Epithelial cell of proximal tubule (primary cell): ENCODE measurements around the gene SMIM14. TPM values are rescaled to one million over a fixed set of nuclear protein-coding genes. Genes with fewer than 3 reads are reported as not detected.
"Not testable (repeated sequence)": the region's sequence is repeated elsewhere in the genome, so short reads cannot be mapped to it uniquely, and the experiment has no call there.

ENCODE experiments used
- DNase-seq: peaks from one replicate; pipeline ENCODE4 v3.0.0-alpha.2; 2011; ENCODE audit warnings: low read depth
- H3K4me3 ChIP-seq: 2 replicates; pipeline ENCODE4 v1.5.1; 2011; ENCODE audit warnings: low read depth, mild to moderate bottlenecking, low read length
- total RNA-seq: library from RNA; depleted of rRNA; stranded (reverse); fragments of >200 nt; gene quantifications from 2 replicates; pipeline ENCODE4 v1.2.3, GENCODE V29; 2015
- TF ChIP-seq, protein P1 (sequence below): conservative IDR thresholded peaks from 2 replicates; pipeline ENCODE4 v1.5.1; 2012; ENCODE audit warnings: low read depth, mild to moderate bottlenecking, low read length

The SMIM14 gene
- total RNA-seq, 1 donor from 2014 or later = 13.1 TPM

DNA sequence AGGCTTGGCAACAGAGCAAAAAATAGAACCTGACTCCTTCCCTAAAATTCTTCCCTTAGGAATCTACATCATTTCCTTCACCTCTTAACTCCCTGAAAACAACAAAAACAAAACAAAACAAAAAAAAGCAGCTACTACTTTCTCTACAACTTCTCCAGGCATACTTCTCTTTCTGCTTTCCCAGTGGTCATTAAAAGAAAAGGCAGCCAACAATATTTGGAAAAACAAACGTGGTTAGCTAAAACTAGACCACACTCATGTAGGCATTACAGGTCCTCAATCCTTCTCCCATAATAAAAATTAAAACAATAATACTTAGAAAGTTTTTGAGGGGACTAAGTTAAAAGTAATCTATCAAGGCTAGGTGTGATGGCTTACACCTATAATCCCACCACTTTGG lies 29.0 kb upstream of the SMIM14 start:
- TF ChIP-seq, protein P1, sequence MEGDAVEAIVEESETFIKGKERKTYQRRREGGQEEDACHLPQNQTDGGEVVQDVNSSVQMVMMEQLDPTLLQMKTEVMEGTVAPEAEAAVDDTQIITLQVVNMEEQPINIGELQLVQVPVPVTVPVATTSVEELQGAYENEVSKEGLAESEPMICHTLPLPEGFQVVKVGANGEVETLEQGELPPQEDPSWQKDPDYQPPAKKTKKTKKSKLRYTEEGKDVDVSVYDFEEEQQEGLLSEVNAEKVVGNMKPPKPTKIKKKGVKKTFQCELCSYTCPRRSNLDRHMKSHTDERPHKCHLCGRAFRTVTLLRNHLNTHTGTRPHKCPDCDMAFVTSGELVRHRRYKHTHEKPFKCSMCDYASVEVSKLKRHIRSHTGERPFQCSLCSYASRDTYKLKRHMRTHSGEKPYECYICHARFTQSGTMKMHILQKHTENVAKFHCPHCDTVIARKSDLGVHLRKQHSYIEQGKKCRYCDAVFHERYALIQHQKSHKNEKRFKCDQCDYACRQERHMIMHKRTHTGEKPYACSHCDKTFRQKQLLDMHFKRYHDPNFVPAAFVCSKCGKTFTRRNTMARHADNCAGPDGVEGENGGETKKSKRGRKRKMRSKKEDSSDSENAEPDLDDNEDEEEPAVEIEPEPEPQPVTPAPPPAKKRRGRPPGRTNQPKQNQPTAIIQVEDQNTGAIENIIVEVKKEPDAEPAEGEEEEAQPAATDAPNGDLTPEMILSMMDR = no peak
- no peak overlapping the region for H3K4me3 ChIP-seq
- DNase-seq = no peak

DNA sequence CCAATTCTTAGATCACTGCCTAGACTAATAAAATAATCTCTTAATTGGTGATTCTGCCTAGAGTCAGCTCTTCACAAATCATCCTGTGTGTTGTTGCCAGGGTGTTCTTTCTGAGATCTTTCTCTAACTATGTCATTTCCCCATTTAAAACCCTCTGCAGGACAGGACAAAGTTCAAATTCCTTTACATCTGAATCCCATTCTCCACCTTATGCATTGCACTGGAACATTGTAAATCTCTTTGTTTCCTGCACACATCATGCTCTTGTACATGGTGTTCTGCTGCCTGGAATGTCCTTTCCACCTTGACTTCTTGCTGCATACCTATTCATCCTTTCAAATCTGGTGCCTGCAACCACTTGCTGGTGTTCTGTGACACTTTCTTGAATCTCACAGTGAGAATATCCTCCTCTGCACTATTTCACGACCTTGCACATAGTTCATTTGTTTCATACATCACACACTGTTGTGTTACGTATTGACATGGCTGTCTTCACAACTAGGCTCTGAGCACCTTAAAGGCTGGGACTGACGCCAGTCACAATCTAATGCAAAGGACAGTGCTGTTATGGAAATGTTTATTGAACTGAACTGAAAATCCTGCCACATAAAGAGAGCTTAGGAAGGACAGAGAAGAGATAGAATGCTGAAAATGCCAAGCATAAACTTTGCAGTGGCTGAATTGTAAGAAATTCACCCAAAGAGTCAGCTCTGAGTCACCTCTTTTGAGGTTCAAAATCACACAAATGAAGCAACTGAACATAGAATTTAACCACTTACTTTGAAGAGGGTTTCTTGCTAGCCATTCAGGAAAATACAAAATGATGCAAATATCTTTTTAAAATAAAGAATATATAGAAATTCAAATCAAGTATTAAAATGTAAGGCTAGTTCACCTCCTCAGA lies 26.4 kb upstream of the SMIM14 start:
- no peak overlapping the region for H3K4me3 ChIP-seq
- peak; percentile 45 for DNase-seq
- TF ChIP-seq, protein P1 = no peak

DNA sequence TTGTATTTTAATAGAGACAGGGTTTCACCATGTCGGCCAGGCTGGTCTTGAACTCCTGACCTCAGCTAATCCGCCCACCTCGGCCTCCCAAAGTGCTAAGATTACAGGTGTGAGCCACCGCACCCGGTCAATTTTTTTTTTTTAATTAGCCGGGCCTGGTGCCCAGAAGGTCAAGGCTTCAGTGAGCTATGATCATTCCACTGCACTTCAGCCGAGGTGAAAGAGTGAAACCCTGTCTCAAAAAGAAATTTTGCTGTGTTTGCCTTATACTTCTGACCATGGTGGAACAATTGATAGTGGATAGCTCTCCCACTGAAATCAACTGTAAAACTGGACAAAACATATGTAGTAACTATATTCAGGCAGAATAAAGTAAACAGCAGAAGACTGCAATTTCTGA lies 24.0 kb upstream of the SMIM14 start:
- TF ChIP-seq, protein P1 = no peak
- no peak overlapping the region for H3K4me3 ChIP-seq
- no peak for DNase-seq

DNA sequence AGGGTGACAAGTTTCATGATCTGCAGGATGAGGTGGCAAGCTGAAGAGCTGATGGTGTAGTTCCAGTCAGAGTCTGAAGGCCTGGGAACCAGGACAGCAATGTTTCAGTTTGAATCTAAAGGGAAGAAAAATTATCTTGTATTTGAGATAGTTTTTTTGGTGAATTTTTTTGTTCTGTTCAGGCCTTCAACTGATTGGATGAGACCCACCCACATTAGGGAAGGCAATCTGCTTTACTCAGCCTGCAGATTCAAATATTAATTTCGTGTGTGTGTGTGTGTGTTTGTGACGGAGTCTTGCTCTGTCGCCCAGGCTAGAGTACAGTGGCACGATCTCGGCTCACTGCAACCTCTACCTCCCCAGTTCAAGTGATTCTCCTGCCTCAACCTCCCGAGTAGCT lies 22.1 kb upstream of the SMIM14 start:
- DNase-seq = no peak

DNA sequence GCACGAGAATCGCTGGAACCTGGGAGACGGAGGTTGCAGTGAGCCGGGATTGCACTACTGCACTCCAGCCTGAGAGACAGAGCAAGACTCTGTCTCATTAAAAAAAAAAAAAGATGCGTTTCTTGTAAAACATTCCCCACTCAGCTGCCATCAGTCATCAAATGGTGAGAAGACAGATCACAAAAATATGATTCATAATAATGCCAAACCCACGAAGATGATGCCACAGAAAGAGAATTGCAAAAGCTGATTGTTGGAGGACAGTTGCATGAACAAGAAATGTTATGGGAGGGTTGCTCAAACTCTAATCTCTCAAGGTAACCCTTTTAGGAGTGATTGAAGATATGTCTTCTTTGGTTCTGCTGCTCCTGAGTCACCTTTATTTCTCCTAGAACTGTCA lies 21.4 kb upstream of the SMIM14 start:
- TF ChIP-seq, protein P1 = no peak
- no peak overlapping the region for H3K4me3 ChIP-seq
- DNase-seq = no peak

More for the DNA sequence above, 22.1 kb upstream of the SMIM14 start:
- TF ChIP-seq, protein P1 = no peak
- H3K4me3 ChIP-seq = no peak overlapping the region

DNA sequence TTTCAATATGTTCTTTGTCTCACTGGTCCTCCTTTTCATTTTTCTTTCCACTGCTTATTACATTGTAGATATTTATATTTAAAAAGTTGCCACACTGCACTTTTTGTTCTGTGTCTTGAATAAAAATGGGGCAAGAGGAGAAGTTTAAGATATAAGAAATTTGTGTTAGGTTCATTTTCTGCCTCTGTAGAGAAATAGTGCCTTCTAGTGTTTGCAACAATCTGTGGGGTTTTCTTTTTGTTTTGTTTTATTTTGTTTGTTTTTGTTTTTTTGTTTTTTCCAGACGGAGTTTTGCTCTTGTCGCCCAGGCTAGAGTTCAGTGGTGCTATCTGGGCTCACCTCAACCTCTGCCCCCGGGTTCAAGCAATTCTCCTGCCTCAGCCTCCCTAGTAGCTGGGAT lies 20.1 kb upstream of the SMIM14 start:
- no peak overlapping the region for H3K4me3 ChIP-seq
- no peak for DNase-seq
- TF ChIP-seq, protein P1 = peak; percentile 49

DNA sequence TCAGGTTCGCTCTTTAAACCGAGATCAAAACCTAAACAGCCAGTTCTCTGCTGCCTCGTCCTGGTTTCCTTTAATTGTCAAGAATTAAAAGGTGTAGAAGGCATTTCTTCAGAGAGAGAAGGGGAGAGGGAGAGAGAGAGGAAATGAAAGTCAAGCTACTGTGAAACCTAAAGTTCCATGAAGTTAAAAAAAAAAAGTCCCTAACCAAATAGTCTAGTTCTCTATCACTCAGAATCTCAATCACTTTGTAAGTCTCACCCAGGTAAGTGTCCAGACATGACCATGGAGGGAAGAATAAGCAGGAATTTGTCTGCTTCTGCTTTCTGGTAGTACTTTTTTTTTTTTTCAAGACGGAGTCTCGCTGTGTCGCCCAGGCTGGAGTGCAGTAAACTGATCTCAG lies 18.8 kb upstream of the SMIM14 start:
- TF ChIP-seq, protein P1 = no peak
- no peak for DNase-seq
- H3K4me3 ChIP-seq = no peak overlapping the region

DNA sequence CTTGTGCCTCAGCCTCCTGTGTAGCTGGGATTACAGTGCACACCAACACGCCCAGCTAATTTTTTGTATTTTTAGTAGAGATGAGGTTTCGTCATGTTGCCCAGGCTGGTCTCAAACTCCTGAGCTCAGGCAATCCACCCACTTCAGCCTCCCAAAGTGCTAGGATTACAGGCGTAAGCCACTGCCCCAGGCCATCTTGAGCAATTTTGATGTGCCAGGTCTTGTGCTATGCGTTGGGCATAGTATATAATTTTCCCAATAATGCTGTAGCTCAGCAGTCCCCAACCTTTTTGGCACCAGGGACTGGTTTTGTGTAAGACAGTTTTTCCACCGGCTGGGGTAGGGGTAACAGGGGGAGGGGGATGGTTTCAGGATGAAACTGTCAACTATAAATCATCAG lies 18.0 kb upstream of the SMIM14 start:
- DNase-seq, H3K4me3 ChIP-seq: not testable (repeated sequence)
